ENCODE results near the gene TNS3. TPM values are rescaled to one million over a fixed set of nuclear protein-coding genes. Genes with fewer than 3 reads are reported as not detected.

The TNS3 gene
- total RNA-seq, 1 donor from 2014 or later: 30.4 TPM

DNA sequence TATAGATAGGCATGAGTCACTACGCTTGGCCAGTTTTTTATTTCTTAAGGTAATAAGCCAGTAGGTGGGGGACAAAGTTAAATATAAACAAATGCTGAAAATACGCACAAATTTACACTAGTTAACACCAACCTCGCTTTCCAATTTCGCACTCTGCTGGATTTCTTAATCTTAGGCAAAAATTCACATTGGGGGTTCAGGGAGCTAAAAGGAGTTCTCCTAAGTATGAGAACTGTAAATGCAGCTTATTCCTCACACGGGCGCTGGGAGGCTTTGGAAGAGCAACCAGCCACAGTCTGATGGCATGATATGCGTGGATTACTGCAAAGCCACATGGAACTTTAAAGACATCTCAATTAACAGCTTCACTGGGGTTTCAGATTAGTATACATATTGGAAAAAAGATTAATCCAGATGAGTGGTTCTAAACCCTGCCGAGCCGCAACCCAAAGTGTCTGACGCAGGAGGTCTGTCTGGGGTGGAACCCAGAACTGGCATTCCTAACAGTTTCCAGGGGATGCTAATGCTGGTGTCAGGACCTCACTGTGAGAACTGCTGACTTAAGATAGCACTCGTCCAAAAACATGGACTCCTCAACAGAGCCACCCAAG, 16.2 kb downstream of the TNS3 start:
- DNase-seq (ENCODE audit: low read depth, low spot score): no peak

DNA sequence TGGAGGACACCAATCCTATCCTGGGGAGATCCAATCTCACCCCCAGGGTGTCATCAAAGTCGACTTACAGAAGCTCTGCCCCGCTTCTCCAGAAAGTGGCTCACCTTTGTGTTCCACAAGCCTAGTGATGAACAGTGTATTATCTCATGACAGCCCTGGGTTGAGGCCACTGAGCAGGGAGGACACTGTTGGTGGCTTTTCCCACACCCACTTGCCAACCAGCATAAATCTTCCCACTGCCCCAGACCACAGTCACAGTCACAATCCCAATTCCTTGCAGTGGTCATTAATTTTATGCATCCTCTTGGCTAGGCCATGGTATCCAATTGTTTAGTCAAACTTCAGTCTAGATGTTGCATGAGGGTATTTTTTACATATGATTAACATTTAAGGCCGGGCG, 18.4 kb downstream of the TNS3 start:
- no peak for DNase-seq (ENCODE audit: low read depth, low spot score)

DNA sequence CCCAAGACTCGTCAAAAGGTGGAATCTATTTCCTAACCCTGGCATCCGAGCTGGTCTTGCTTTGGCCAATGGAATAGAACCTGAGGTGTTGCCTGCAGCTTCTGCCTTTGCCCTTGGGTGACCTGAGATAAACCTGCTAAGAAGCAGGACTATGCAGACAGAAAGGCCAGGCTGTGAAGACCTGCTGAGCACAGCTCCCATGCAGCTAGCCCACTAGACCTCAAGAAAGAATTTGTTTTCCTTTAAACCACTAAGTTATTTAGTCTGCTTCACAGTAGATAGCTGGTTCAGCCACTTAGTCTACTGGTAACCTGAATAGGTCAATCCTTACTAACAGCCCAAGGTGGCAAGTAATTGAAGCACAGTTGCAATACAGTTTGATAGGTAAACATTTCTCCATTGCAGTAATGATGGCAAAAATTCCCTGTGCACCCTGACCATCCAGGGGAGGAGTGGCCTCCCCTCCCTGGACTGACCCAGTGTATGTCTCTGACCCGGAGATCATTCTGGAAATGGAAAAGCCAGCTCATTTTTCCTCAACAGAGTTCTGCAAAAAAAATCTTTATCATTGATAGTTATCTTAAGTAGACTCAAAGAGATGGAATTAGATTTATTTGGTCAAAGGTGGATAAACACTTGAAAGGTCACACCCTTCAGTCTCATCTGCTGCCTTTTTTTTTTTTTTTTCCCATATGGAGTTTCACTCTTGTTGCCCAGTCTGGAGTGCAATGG, 20.0 kb downstream of the TNS3 start:
- no peak for DNase-seq (ENCODE audit: low read depth, low spot score)

DNA sequence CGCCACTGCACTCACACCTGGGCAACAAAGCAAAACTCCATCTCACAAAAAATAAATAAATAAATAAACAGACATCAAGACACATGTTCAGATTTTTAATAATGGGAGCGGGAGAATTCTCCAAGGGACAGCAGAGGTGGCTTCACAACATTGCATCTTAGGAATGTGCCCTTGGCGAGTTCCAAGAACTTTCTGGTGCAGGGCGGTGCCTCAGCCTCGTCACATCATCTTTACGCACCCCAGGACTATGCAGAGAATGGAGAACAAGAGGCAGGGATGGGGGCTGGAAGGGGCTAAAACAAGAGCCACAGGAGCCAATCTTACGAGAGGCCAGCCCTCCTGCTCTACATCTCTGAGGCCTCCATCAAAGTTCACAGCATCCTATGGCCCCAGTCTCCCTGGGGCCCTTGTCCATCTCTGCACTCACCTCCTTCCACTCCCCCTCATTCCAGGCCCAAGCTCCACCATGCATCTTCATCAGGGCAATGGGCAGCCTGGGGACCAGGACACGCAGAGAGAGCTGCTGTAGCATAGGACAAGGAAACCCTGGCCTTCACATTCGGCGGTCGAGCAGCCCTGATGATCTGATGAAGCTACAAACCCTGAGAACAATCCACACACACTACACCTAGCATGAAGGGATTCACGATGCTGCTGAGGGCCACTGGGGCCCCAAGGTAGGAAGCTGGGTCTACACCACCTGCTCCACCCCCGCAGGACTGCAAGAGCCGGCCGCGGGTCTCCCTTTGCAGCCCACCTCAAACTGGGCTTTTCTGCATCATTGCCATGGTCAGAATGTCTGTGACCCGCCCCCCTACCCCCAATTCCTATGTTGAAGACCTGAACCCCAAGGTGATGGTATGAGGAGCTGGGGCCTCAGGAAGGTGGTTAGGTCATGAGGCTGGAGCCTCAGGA, 22.3 kb downstream of the TNS3 start:
- no peak for DNase-seq (ENCODE audit: low read depth, low spot score)

DNA sequence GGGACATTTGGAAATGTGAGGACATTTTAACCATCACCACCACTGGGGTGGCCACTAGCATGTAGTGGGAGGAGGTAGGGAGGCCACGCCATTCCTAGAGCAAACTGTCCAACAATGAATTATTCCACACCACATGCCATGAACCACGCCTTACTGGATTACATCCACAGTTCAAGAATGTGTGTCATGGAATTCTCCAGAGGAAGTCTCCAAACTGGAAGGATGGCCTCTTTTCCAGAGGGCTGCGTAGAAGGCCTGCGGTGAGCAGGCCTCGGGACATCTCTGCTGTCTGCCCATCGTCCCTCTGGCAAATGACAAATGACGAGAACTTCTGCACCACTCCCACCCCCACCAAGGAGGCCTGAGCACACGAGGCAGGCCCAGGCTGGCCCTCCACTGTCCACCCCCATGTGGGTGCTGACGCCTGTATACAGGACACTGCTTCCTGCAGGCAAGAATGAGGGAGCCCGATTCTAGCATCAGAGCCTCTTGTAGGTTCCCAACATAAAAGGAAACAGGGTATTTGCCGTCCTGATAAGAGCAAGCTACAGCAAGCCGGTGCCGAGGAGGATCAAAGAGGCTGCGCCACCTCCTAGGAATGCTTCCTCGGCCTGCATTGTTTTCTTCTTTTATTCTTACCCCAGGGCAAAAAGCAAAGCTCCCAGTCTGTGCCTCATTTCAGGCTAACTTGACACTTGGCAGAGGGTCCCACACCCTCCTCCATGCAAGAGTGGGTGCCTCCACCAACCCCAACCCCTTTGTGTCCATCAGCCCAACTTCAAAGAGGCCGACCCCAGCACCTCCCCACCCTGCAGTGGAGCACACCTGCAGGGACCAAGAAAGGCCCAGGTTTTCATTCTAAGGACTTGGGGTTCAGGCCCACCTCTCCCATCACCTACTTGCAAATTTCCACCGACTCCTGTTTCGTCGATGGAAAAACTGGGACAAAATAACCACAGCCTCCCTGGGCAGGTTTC, 23.9 kb downstream of the TNS3 start:
- DNase-seq (ENCODE audit: low read depth, low spot score): no peak

GRCh38 chr7:47557317-47557693, 24.6 kb downstream of the TNS3 start:
- no peak for DNase-seq (ENCODE audit: low read depth, low spot score)

- DNase-seq (ENCODE audit: low read depth, low spot score): no peak
These were observed 25.3 kb downstream of the TNS3 start for GRCh38 chr7:47556511-47557180.

DNA sequence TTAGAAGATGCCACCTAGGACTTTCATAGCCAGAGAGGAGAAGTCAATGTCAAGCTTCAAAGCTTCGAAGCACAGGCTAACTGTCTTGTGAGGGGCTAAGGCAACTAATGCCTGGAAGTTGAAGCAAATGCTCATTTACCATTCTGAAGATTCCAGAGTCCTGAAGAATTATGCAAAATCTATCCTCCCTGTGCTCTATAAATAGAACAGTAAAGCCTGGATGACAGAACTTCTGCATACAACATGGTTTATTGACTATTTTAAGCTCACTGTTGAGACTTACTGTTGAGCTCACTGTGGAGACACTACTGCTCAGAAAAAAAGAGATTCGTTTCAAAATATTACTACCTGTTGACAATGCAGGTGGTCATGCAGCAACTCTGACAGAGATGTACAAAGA, 28.6 kb downstream of the TNS3 start:
- DNase-seq (ENCODE audit: low read depth, low spot score): no peak

DNA sequence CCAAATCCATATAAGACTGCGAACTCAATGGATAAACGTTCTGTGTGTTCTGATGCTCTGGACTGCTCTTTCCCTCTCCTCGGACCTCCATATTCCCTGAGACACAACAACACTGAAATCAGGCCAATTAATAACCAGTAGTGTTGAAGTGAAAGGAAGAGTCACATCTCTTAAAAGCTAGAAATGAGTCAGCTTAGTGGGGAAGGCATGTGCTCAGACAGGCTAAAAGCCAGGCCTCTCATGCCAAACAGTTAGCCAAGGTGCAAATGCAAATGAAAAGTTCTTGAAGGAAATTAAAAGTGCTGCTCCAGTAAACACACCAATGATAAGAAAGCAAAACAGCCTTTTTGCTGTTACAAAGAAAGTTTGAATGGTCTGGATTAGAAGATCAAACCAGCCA, 29.3 kb downstream of the TNS3 start:
- DNase-seq (ENCODE audit: low read depth, low spot score): no peak

GRCh38 chr7:47551668-47552440, 30.1 kb downstream of the TNS3 start:
- DNase-seq (ENCODE audit: low read depth, low spot score): no peak

DNA sequence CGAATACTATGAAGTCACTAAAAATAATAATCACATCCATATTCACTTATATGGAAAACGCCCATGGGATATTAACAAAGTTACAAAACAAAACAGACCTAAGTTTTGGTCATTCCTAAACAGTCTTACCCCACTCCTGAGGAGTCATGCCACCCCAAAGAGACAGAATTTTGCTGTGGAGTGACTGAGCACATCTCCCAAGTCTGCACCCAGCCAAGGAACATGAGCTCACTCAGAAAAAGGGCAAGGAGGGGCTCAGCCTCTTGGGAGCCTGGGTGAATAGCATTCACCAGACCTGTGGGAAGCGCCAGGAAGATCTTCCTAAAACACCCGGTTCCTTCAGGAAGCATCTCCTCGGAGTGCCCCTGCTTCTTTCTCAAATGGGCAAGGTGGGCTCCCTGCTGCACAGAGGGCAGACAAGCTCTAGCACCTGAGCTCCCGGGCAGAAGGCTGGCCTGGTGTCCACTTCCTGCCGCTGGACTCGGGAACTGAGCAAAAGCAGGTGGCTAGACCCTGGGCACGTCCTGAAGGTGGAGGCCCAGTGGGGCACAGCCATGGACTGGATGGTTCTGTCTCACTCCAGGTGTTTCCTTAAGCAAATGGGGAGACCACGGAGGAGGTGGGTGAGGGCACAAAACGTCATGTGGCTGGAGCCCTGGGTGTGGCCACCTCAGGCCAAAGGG, 31.0 kb downstream of the TNS3 start:
- no peak for DNase-seq (ENCODE audit: low read depth, low spot score)

- DNase-seq (ENCODE audit: low read depth, low spot score): no peak
These were observed 32.0 kb downstream of the TNS3 start for GRCh38 chr7:47549916-47550315.

DNA sequence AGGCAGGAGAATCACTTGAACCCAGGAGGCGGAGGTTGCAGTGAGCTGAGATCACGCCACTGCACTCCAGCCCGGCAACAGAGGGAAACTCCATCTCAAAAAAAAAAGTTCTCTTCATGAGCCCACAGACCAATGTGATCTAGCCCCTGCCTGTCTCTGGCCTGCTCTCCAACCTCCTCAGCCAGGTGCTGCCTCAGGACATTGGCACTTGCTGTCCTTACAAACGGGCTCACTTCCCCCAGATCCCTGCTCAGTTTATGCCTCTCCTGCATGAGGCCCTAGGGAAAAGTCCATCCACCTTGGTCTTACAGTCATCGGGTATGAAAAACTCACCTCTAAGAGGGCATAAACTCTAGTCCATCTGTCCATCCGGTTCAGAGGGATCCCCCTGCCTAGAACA, 32.5 kb downstream of the TNS3 start:
- DNase-seq (ENCODE audit: low read depth, low spot score): no peak

DNA sequence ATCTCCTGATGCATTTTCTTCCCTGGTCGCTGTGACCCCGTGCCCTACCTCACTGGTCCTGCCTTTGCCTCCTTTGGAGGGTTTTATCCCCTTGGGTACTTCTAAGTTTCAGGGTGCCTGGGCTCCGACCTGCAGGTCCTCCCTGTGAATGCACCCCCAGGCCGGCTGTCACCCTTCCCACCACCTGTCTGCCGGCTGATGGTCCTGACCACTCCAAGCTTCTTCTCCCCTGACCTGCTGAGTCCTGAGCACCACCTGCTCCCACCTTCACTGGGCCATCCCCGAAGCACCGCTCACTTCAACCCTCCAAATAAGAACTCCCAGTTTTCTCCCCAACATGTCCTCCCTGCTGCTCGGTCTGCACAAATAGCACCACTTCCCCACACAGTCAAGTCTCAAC, 33.4 kb downstream of the TNS3 start:
- DNase-seq (ENCODE audit: low read depth, low spot score): no peak

- DNase-seq (ENCODE audit: low read depth, low spot score): no peak
These were observed 35.0 kb downstream of the TNS3 start for GRCh38 chr7:47546733-47547494.

DNA sequence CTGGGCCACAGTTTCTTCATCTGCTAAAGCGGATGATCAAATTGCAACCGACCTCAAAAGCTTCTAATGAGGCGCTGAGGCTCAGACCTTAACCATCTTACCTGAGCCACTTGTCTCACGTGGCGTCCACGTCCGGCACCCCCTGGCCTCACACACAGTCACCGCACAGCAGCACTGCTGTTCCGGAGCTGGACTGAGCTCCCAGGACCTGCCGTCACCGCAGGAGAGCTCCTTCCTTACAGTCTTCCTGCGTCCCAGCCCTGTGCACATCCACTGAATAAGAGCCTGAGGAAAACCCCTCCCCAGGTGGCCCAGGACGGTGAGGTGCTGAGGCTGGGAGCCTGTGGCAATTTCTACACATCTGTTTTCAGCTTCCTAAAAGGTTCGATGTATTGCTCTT, 35.7 kb downstream of the TNS3 start:
- no peak for DNase-seq (ENCODE audit: low read depth, low spot score)

GRCh38 chr7:47544416-47544815, 37.5 kb downstream of the TNS3 start:
- no peak for DNase-seq (ENCODE audit: low read depth, low spot score)

DNA sequence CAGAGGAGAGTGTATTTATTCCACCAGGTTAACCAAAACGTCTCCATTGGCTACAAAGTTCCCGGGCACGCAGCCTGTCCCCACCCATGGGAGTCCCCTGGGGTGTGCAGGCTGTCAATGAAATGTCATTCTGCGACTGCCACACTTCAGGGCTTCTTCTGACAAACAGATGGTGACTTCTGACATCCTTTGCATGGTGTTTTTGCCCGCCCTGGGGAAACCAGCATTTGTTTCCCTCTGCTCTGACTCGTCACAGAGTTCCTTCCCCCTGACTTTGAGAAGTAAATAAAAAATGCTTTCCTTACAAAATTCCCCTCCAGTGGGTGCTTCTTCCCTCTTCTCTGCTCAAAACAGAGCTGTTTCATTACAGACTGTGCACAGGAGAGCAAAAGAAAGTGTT, 38.2 kb downstream of the TNS3 start:
- DNase-seq (ENCODE audit: low read depth, low spot score): no peak

GRCh38 chr7:47543056-47543455, 38.9 kb downstream of the TNS3 start:
- DNase-seq (ENCODE audit: low read depth, low spot score): no peak

Measured in pulmonary artery endothelial cell (primary cell).